RCC 7860 (cell line): ENCODE results near the gene OSBP2.
A peak's percentile ranks its signal among the peaks of the same experiment; 100 is the strongest.
"Not testable (repeated sequence)": the region's sequence is repeated elsewhere in the genome, so short reads cannot be mapped to it uniquely, and the experiment has no call there.

ENCODE experiments used
- DNase-seq: peaks from one replicate; pipeline ENCODE4 v3.0.0-alpha.2; 2015; ENCODE audit warnings: low spot score
- FAIRE-seq: peaks from 2 replicates; lab custom pipeline; 2012; peaks lifted over from hg19 to GRCh38; lab: Jason Lieb, UNC

Gene OSBP2

GRCh38 chr22:30694640-30695350 lies at the start of gene OSBP2:
OSBP2 (plus strand) TSS chr22:30694874; CDS start chr22:30694910, 36 bp downstream.
- DNase-seq (no peak), FAIRE-seq (no peak)

GRCh38 chr22:30646518-30647160 lies 48.0 kb upstream of the OSBP2 start:
- FAIRE-seq (no peak), DNase-seq (no peak)

GRCh38 chr22:30647536-30647935 lies 47.1 kb upstream of the OSBP2 start:
- DNase-seq (no peak), FAIRE-seq (no peak)

- FAIRE-seq, result no peak
- no peak for DNase-seq
Observed at GRCh38 chr22:30648825-30649224, 45.8 kb upstream of the OSBP2 start.

- DNase-seq (peak; percentile 85), FAIRE-seq (peak; percentile 88)
Observed at GRCh38 chr22:30649430-30650007, 45.2 kb upstream of the OSBP2 start.

- FAIRE-seq (no peak), DNase-seq (no peak)
Observed at GRCh38 chr22:30650508-30651116, 44.1 kb upstream of the OSBP2 start.

- FAIRE-seq, result no peak
- no peak for DNase-seq
Observed at GRCh38 chr22:30652852-30653251, 41.8 kb upstream of the OSBP2 start.

- FAIRE-seq, result no peak
- no peak for DNase-seq
Observed at GRCh38 chr22:30654361-30654760, 40.3 kb upstream of the OSBP2 start.

- no peak for FAIRE-seq
- DNase-seq, result no peak
Observed at GRCh38 chr22:30655532-30655931, 39.1 kb upstream of the OSBP2 start.

GRCh38 chr22:30662040-30662439 lies 32.6 kb upstream of the OSBP2 start:
- DNase-seq, result no peak

GRCh38 chr22:30664798-30665197 lies 29.9 kb upstream of the OSBP2 start:
- FAIRE-seq, result no peak
- no peak for DNase-seq

More at GRCh38 chr22:30662040-30662439, 32.6 kb upstream of the OSBP2 start:
- no peak for FAIRE-seq

GRCh38 chr22:30665266-30665665 lies 29.4 kb upstream of the OSBP2 start:
- FAIRE-seq (no peak), DNase-seq (no peak)

- no peak for DNase-seq
- no peak for FAIRE-seq
Observed at GRCh38 chr22:30665786-30666185, 28.9 kb upstream of the OSBP2 start.

GRCh38 chr22:30667107-30667493 lies 27.6 kb upstream of the OSBP2 start:
- DNase-seq, result no peak
- no peak for FAIRE-seq

GRCh38 chr22:30667494-30668385 lies 26.9 kb upstream of the OSBP2 start, which contains the start of gene DUSP18:
DUSP18 (minus strand) TSS chr22:30667875; CDS start chr22:30664003, 3,872 bp downstream.
- peak; percentile 82 for DNase-seq
- no peak for FAIRE-seq

GRCh38 chr22:30668386-30668710 lies 26.3 kb upstream of the OSBP2 start:
- DNase-seq, result no peak
- FAIRE-seq, result no peak

GRCh38 chr22:30671071-30671470 lies 23.6 kb upstream of the OSBP2 start:
- FAIRE-seq (no peak), DNase-seq (no peak)

GRCh38 chr22:30673136-30673535 lies 21.5 kb upstream of the OSBP2 start:
- no peak for FAIRE-seq
- DNase-seq, result no peak

GRCh38 chr22:30674482-30674881 lies 20.2 kb upstream of the OSBP2 start:
- DNase-seq (no peak), FAIRE-seq (no peak)

- FAIRE-seq (no peak), DNase-seq (no peak)
Observed at GRCh38 chr22:30675436-30675835, 19.2 kb upstream of the OSBP2 start.

GRCh38 chr22:30676565-30676964 lies 18.1 kb upstream of the OSBP2 start:
- not testable (repeated sequence) for DNase-seq, FAIRE-seq
